PC-3 (cell line): ENCODE measurements around the gene CATSPERB. TPM values are rescaled to one million over a fixed set of nuclear protein-coding genes. Genes with fewer than 3 reads are reported as not detected.

ENCODE experiments used
- ATAC-seq: fragments of 200-7000 bp; cut with Tn5 transposase; 2 replicates; pipeline ENCODE4 v1.9.1; 2020; ENCODE audit warnings: mild to moderate bottlenecking, moderate library complexity
- BruUV-seq: library from RNA; stranded (reverse); fragments of 400-500 nt; replicated peaks from 2 replicates; lab custom pipeline; 2021; lab: Mats Ljungman, UMichigan
- CTCF ChIA-PET: fragments of 300-600 bp; sonication (Branson Sonifier 250); formaldehyde crosslinking; loops from one replicate; lab custom pipeline; 2022; ENCODE audit warnings: antibody characterized with exemption; lab: Charles Lee
- POLR2A ChIA-PET: fragments of 300-600 bp; sonication (Branson Sonifier 250); formaldehyde crosslinking; loops from one replicate; lab custom pipeline; 2022; ENCODE audit warnings: antibody characterized with exemption; ENCODE audit not compliant: unreplicated experiment; lab: Charles Lee
- DNase-seq: peaks from one replicate; pipeline ENCODE4 v3.0.0-alpha.2; 2015
- H2AFZ ChIP-seq: fragments of 300-600 bp; sonication (generic); 2 replicates; pipeline ENCODE4 v1.6.0; 2016; ENCODE audit warnings: antibody characterized with exemption, low read length
- H3F3A ChIP-seq: fragments of 300-600 bp; sonication (generic); one replicate; pipeline ENCODE4 v1.6.0; 2017; ENCODE audit warnings: antibody characterized with exemption, low read length, control low read depth, mild to moderate bottlenecking; ENCODE audit not compliant: unreplicated experiment
- H3K27ac ChIP-seq: fragments of 300-600 bp; sonication (generic); 2 replicates; pipeline ENCODE4 v1.5.1; 2016; ENCODE audit warnings: mild to moderate bottlenecking, low read length
- H3K27me3 ChIP-seq: fragments of 300-600 bp; sonication (generic); 2 replicates; pipeline ENCODE4 v1.6.1; 2016; ENCODE audit warnings: low read length, mixed read lengths
- H3K36me3 ChIP-seq: fragments of 300-600 bp; sonication (generic); 2 replicates; pipeline ENCODE4 v1.6.1; 2016; ENCODE audit warnings: low read depth, mixed run types, low read length, mixed read lengths
- H3K4me1 ChIP-seq: fragments of 300-600 bp; sonication (generic); 2 replicates; pipeline ENCODE4 v1.5.1; 2016; ENCODE audit warnings: low read length; ENCODE audit not compliant: insufficient read depth
- H3K4me2 ChIP-seq: fragments of 300-600 bp; sonication (generic); 2 replicates; pipeline ENCODE4 v1.6.0; 2016; ENCODE audit warnings: low read length
- H3K4me3 ChIP-seq: fragments of 300-600 bp; sonication (generic); 2 replicates; pipeline ENCODE4 v1.5.1; 2016; ENCODE audit warnings: mild to moderate bottlenecking, low read length, mixed read lengths
- H3K79me2 ChIP-seq: fragments of 300-600 bp; sonication (generic); 2 replicates; pipeline ENCODE4 v1.6.1; 2017; ENCODE audit warnings: low read length, mixed read lengths
- H3K9ac ChIP-seq: fragments of 300-600 bp; sonication (generic); 2 replicates; pipeline ENCODE4 v1.6.0; 2016; ENCODE audit warnings: mild to moderate bottlenecking, low read length
- H3K9me2 ChIP-seq: fragments of 300-600 bp; sonication (generic); replicated peaks from 2 replicates; pipeline ENCODE4 v1.6.1; 2016; ENCODE audit warnings: mixed run types, low read length, mixed read lengths
- H3K9me3 ChIP-seq: fragments of 300-600 bp; sonication (generic); 2 replicates; pipeline ENCODE4 v1.6.1; 2016; ENCODE audit warnings: low read length, mixed read lengths
- H4K20me1 ChIP-seq: fragments of 300-600 bp; sonication (generic); 2 replicates; pipeline ENCODE4 v1.6.1; 2016; ENCODE audit warnings: low read length, mixed read lengths
- EZH2 ChIP-seq: fragments of 300-600 bp; sonication (generic); IDR thresholded peaks from one replicate; pipeline ENCODE4 v1.6.1; 2017; ENCODE audit warnings: antibody characterized with exemption, mild to moderate bottlenecking, low read length; ENCODE audit not compliant: unreplicated experiment
- EZH2phosphoT487 ChIP-seq: fragments of 300-600 bp; sonication (generic); IDR thresholded peaks from 2 replicates; pipeline ENCODE4 v1.6.1; 2018; ENCODE audit warnings: mild to moderate bottlenecking, antibody characterized with exemption, low read length, borderline replicate concordance
- intact Hi-C: fragments of 100-400 bp; cut with micrococcal nuclease; formaldehyde crosslinking; loops from 2 replicates; pipeline ENCODE4 v1.9.0; 2023
- total RNA-seq: library from RNA; depleted of rRNA; stranded (reverse); fragments of >200 nt; gene quantifications from 2 replicates; pipeline ENCODE4 v1.2.3, GENCODE V29; 2014
- TF ChIP-seq, protein P1 (sequence below): fragments of 300-600 bp; sonication (generic); conservative IDR thresholded peaks from 2 replicates; pipeline ENCODE4 v1.5.1; 2017; ENCODE audit warnings: antibody characterized with exemption, low read depth, mild to moderate bottlenecking, low read length

CATSPERB gene
- total RNA-seq, 1 experiment from 2014 or later, result not detected

DNA sequence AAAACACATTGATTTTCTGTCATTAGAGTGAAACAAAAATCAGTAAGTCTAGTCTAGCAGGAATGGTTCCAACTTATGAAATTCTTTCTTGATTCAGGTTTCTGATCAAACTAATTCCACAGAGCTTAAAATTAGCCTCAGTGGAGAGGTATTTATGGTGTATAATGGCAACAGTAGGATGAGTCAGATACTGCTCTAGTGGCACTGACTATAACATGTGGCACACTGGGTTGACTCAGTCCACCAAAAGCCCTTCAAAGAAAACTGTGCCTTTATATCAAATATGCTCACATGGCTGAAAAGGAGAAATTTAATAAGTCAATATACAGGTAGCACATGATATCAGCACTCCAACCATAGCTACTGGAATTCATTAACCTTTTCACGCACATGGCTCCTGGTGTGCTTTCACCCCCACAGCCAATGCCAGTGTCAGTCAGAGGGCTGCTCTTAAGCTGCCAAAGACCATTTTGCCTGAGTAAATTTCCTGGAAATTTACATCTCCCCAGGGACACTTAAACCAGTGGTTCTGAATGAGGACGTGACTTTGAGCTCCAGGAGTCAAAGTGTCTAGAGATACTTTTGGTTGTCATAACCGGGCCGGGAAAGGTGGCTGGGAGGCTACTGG lies 21.7 kb upstream of the CATSPERB start:
- H3K4me1 ChIP-seq, result peaks cover 33% of the 10 kb centered on the region
- H3K9ac ChIP-seq, result no peak overlapping the region
- no peaks in the 10 kb centered on the region for H3K27me3 ChIP-seq
- no peaks in the 10 kb centered on the region for H3F3A ChIP-seq
- no peak overlapping the region for H3K27ac ChIP-seq
- peak; percentile 59 for DNase-seq
- no peaks in the 10 kb centered on the region for H4K20me1 ChIP-seq
- TF ChIP-seq, protein P1, sequence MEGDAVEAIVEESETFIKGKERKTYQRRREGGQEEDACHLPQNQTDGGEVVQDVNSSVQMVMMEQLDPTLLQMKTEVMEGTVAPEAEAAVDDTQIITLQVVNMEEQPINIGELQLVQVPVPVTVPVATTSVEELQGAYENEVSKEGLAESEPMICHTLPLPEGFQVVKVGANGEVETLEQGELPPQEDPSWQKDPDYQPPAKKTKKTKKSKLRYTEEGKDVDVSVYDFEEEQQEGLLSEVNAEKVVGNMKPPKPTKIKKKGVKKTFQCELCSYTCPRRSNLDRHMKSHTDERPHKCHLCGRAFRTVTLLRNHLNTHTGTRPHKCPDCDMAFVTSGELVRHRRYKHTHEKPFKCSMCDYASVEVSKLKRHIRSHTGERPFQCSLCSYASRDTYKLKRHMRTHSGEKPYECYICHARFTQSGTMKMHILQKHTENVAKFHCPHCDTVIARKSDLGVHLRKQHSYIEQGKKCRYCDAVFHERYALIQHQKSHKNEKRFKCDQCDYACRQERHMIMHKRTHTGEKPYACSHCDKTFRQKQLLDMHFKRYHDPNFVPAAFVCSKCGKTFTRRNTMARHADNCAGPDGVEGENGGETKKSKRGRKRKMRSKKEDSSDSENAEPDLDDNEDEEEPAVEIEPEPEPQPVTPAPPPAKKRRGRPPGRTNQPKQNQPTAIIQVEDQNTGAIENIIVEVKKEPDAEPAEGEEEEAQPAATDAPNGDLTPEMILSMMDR, result no peak
- TF ChIP-seq EZH2phosphoT487 (no peak), EZH2 (no peak)
- no peak overlapping the region for H3K4me3 ChIP-seq
- H3K36me3 ChIP-seq, result no peaks in the 10 kb centered on the region
- intact Hi-C loops, result no loop called here
- no peak overlapping the region for H2AFZ ChIP-seq
- H3K4me2 ChIP-seq, result no peak overlapping the region
- no peak for ATAC-seq
- BruUV-seq, result no TSS peak
- H3K9me2 ChIP-seq, result no peaks in the 10 kb centered on the region
- ChIA-PET CTCF (no interaction called here), POLR2A (no interaction called here)
- no peaks in the 10 kb centered on the region for H3K79me2 ChIP-seq
- no peaks in the 10 kb centered on the region for H3K9me3 ChIP-seq

DNA sequence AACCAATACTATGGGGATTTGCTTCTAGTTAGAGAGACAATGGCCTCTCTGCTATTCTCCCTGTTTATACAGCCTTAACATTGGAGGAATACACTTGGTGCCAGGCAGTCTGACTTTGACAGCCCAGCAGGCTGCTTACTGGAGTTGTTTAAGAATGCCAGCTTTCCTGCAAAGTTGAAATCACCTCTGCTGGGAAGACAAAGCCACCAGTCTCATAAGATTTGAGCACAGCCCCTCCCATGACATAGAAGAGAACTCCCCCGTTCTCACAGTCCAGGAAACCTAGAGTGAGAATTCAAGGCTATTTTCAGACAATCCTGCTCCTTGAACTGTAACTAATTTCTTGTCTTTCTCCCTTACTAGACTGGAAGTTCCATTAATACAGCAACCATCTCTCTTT lies 21.1 kb upstream of the CATSPERB start:
- H3K79me2 ChIP-seq, result no peaks in the 10 kb centered on the region
- H3K4me3 ChIP-seq, result no peak overlapping the region
- DNase-seq (no peak), ATAC-seq (no peak)
- H3K4me1 ChIP-seq, result peaks cover 33% of the 10 kb centered on the region
- H3K9me3 ChIP-seq, result no peaks in the 10 kb centered on the region
- no peak overlapping the region for H3K27ac ChIP-seq
- H4K20me1 ChIP-seq, result no peaks in the 10 kb centered on the region
- intact Hi-C loops, result no loop called here
- H3K9me2 ChIP-seq, result no peaks in the 10 kb centered on the region
- H3K4me2 ChIP-seq, result no peak overlapping the region
- BruUV-seq, result no TSS peak
- POLR2A ChIA-PET, result no interaction called here
- no peaks in the 10 kb centered on the region for H3K36me3 ChIP-seq
- no peaks in the 10 kb centered on the region for H3F3A ChIP-seq
- TF ChIP-seq, protein P1, result no peak
- CTCF ChIA-PET, result no interaction called here
- no peak overlapping the region for H2AFZ ChIP-seq
- H3K27me3 ChIP-seq, result no peaks in the 10 kb centered on the region
- H3K9ac ChIP-seq, result no peak overlapping the region

DNA sequence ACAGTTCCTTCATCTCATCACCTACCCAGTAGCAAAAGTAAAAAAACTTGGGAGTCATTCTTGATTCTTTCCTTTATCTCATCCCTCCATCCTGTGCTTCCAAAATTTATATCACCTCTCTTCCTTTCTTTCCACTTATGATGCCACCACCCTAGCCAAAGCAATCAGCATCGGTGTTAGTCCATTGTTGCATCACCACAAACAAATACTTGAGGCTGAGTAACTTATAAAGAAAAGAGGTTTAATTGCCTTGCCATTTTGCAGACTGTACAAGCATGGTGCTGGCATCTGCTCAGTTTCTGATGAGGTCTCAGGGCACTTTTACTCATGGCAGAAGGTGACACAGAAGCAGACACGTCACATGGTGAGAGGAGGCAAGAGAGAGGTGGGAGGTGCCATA lies 19.8 kb upstream of the CATSPERB start:
- intact Hi-C loops, result no loop called here
- no TSS peak for BruUV-seq
- ATAC-seq, result no peak
- Histone ChIP-seq H3F3A (no peaks in the 10 kb centered on the region), H3K9me2 (no peaks in the 10 kb centered on the region), H3K4me2 (no peak overlapping the region), H2AFZ (no peak overlapping the region), H3K9me3 (no peaks in the 10 kb centered on the region), H3K4me1 (peaks cover 33% of the 10 kb centered on the region), H4K20me1 (no peaks in the 10 kb centered on the region), H3K4me3 (no peak overlapping the region), H3K27me3 (no peaks in the 10 kb centered on the region), H3K79me2 (no peaks in the 10 kb centered on the region), H3K36me3 (no peaks in the 10 kb centered on the region), H3K9ac (no peak overlapping the region), H3K27ac (no peak overlapping the region)
- TF ChIP-seq EZH2phosphoT487 (no peak), EZH2 (no peak)
- TF ChIP-seq, protein P1, result no peak
- DNase-seq, result no peak
- POLR2A ChIA-PET, result no interaction called here
- CTCF ChIA-PET, result no interaction called here
